NCI-H2107 treated with DMSO at 0.1 percent for 48 hours (cell line): ENCODE measurements around the gene ANO9.

Experiments used
- DNase-seq: peaks from one replicate; lab custom pipeline; 2025; ENCODE audit not compliant: unreplicated experiment; lab: John Stamatoyannopoulos, UW

Gene ANO9

DNA sequence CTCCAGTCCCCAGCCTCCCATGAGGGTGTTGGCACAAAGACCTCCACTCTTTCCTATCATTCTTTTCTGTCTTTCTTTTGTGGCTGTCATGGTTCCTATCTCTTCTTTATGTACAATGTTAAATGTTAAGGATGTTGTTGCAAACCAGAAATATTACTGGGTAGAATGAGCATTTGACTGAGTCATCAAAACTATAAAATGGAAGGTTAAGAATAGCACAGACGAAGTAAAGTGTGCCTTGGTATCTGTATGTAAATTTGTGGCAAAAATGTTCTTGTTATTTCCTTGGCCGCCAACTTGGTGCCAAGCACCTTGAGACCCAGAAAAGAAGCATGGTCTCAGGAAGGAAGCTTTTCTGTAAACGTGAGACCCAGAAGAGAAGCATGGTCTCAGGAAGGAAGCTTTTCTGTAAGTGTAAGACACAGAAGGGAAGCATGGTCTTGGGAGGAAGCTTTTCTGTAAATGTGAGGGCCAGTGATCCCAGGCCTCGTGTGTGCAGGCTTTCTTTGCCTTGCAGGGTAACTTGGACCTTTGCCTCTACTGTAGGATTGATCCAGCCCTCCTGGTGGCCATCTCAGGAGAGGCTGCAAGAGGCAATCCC lies 54.5 kb downstream of the ANO9 start:
- no peak for DNase-seq

DNA sequence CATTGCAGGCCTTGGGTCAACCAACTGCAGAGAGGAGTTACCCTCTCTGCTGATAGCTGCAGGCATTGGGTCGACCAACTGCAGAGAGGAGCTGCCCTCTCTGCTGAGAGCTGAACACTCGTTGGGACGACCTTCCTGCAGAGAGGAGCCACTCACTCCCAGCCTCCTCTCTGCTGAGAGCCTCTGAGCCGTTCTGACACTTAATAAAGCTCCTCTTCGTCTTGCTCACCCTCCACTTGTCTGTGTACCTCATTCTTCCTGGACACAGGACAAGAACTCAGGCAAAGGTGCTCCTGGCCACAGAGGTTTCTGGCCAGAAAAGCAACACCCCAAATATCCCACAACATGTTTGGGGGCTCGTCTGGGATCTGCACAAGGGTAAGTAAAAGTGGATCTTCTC lies 55.3 kb downstream of the ANO9 start:
- DNase-seq: no peak

DNA sequence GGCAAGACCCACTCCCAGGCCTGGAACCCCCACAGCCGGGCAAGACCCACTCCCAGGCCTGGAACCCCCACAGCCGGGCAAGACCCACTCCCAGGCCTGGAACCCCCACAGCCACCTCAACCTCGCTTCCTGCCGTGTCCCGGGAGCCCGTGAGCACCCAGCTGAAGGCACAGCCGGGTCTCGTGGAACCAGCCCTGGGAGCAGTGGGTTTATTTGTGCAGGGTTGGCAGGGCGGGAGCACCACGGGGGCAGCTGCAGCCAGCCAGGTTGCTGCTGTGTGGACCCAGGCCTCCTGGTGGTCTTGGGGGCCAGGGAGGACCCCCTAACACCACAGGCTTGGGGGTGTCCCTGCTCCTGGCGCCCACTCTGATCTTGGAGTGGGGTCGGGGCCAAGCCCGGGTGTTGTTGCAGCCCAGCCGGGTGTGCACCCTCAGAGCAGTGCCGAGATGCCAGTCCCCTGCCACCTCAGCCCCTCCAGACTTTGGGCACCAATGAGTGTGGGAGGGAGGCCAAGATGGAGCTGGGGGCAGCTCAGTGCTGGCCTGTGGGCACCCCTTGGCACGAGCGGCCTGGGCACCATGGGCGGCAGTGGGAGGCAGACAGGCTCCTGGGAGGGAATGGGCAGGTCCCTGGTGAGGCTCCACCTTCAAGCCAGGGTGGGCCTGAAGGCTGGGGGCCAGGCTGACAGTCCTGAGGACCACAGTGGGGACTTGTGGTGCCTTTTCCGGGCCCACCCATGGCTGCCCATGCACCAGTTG lies 56.0 kb downstream of the ANO9 start:
- no peak for DNase-seq

DNA sequence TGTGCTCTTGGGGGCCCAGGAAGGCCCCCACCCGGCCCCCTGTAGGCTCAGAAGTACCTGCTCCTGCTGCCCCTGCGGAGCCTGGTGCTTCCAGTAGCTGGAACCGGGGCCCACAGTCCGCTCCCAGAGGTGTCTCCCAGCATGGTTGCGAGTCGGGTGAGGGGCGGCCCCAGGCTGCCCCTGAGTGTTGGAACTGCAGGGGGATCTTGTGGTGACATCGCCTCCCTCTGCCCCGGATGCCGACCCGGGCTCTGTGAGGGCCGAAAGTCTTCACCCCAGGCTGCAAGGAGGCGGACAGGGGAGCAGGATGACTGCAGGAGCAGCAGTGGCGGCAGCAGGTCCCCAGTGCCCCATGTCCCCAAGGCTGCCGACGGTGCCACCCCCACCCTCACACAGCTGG lies 57.3 kb downstream of the ANO9 start:
- no peak for DNase-seq

DNA sequence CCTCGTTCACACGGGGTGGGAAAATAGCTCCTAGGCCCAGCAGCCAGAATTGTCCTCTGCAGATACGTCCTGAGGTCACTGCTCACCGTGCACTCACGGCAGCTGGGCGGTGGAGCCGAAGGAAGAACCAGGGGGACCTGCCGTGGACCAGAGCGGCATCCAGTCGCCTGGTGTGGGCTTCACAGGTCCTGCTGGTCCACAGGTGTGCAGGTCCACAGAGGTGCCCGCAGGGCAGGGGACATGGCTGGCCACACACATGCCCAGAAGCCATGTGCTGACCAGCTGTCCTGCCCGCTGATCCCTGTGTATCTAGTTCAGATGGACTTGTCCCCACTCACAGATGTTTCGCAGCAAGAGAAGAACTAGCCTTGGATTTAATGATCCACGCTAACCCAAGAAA lies 58.4 kb downstream of the ANO9 start:
- DNase-seq: no peak

DNA sequence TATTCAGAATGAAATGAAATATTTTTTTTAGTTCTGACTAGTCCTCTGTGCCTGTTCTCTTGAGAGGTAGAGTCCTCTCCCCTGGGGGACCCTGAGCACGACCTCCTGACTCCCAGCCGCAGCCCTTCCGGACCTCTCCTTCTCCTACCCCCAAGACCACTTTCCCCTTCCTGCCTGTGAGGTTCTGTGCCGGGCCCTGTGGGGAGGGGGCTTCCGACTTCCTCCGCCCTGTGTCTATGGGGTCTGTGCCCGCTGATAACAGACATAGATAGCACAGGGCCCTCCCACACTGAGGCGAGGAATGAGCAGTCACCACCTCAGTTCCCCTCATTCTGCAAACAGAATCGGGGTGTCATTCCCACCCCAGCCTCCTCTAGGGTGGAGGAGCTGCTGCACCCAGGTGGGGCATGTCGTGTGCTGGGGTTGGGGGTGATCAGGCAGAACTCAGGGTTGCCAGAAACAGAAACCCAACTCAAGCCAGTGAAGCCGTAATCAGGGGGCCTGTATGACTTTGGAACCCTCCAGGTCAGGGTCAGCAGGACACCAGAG lies 59.7 kb downstream of the ANO9 start:
- no peak for DNase-seq

DNA sequence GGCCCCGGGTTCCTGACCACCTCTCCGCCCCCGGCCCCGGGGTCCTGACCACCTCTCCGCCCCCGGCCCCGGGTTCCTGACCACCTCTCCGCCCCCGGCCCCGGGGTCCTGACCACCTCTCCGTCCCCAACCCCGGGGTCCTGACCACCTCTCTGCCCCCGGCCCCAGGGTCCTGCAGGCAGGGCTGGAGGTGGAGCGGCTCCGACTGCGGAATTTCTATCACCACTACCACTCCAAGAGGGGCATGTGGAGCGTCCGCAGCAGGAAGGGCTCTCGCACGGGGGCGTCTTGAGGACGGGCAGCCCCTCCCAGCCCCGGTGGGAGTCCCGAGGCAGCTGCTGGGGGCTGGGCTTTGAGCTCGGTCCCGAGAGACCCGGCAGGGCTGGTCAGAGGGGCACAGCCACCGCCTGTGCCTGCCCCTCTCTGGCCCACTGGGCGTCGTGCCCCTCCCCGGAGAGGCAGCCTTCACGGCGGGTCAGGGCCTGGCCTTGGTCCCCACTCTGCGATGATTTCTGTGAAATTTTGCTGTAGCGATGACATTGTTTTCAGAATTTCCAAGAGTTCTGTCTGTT lies 60.2 kb downstream of the ANO9 start:
- DNase-seq: no peak

DNA sequence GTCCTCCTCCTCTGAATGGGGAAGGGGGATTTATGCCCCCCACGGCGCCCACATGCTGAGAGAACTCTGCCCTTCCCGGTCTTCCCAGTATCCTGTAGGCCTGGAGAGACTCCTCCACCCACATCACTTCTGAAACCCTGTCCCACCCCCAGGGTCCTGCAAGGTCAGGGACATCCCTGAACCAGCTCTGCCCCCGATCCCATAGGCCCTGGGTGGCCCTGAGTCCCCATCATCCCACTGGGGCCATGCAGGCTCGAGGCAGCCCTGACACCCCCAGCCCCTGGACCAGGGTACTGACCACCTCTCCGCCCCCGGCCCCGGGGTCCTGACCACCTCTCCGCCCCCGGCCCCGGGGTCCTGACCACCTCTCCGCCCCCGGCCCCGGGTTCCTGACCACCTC lies 60.8 kb downstream of the ANO9 start:
- DNase-seq: no peak

DNA sequence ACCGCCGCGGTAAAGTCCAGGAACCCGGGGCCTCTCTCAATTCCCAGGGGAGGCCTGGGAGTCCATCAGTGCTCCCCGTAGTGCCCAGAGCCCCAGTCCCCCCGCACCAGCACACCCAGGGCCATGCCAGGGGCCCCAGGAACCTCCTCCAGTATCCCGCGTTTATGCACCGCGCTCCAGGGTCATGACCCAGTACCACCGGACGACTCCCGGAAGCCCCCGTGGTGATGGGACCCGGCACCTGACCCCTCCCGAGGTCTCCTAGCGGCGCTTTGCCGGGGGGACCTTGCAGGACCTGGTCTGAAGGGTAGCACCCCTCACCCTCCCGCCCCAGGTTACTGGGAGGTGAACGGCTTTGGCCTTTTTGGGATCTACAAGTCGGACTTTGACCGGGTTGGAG lies 61.3 kb downstream of the ANO9 start:
- no peak for DNase-seq

DNA sequence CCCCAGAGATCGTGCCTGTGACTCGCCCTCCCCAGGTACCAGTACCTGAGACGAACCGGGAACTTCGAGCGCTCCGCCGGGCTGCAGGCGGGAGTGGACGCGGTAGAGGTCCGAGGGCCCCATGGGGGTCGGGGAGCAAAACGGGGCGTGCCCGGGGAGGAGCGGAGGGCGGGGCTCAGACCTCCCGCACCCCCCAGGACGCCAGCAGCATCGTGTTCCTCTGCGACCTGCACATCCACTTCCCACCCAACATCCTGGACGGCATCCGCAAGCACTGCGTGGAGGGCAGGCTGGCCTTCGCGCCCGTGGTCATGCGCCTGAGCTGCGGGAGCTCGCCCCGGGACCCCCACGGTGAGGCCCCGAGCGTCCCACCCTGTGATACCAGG lies 61.7 kb downstream of the ANO9 start:
- DNase-seq: no peak

DNA sequence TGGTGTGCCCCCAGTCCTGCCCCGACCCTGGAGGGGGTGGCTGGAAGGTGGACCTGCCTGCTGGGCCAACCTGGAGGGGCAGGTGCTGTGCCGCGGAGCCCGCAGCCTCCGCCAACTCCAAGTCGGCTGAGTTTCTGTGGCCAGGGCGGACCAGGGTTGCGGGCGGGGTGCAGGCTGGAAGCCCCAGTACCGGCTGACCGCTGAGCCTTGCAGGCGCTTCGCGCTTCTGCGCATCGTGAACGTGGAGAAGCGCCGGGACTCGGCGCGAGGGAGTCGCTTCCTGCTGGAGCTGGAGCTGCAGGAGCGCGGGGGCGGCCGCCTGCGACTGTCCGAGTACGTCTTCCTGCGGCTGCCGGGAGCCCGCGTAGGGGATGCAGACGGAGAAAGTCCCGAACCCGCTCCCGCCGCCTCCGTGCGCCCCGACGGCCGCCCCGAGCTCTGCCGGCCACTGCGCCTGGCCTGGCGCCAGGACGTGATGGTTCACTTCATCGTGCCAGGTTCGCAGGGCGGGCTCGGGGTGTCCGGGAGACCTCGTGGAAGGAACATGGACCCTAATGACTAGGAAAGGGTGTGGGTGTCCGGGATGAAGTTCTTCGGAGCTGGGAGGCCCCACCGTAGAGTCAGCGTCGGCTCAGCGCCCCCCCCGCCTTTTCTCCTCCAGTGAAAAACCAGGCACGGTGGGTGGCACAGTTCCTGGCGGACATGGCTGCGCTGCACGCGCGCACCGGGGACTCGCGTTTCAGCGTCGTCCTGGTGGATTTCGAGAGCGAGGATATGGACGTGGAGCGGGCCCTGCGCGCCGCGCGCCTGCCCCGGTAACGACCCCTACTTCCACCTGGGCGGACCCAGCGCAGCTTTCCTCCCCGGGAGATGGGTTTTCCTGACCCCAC lies 62.4 kb downstream of the ANO9 start:
- no peak for DNase-seq

DNA sequence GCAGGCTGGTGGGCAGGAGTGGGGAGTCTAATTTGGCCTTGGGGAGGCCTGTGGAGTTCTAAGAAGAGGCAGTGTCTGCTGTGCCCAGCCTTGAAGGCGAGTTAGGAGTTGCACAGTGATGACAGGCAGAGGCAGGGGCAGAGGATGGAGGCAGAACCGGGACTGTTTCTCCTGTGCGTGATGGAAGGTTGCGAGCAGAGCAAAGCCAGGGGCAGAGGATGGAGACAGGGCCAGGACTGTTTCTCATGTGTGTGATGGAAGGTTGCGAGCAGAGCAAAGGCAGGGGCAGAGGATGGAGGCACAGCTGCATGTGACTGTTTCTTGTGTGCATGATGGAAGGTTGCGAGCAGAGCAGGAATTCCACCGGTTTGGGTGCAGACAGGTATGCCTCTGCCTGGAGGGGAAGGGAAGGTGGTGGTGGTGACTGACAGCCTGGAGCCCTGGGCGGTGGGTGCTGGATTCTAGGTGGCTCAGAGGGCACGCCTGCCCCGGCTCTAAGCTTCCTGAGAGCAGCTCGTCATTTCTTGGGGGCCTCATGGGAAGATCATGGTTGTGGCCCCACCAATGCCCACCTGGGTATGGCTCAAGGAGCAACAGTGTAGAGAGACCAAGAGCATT lies 63.8 kb downstream of the ANO9 start:
- no peak for DNase-seq

DNA sequence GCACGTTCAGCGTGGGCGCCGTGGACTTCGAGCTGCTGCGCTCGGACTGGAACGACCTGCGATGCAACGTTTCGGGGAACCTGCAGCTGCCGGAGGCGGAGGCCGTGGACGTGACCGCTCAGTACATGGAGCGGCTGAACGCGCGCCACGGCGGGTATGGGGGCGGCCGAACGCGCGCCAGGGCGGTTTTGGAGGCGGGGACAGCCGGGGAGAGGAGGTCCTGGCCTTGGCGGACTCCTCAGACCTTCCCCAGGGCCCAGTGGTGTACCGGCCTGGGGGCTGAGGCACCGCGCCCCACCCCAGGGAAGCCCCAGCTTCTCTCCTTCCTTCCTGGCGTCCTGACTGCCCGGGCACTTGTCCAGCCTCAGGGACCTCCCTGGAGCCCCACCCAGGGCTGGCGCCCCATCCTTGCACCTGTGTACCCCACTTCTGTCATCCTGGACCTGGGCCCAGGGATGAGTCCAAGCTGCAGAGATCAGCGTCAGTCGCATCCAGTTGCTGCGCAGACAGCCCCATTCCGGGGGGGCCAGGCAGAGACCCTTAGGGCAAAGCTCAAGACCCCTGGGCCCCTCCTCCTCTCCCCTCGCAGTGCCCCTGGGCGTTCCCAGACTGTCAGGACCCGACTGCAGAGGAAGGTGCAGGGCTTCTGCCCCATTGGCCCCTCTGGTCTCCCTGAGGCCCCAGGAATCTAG lies 64.5 kb downstream of the ANO9 start:
- DNase-seq: no peak

DNA sequence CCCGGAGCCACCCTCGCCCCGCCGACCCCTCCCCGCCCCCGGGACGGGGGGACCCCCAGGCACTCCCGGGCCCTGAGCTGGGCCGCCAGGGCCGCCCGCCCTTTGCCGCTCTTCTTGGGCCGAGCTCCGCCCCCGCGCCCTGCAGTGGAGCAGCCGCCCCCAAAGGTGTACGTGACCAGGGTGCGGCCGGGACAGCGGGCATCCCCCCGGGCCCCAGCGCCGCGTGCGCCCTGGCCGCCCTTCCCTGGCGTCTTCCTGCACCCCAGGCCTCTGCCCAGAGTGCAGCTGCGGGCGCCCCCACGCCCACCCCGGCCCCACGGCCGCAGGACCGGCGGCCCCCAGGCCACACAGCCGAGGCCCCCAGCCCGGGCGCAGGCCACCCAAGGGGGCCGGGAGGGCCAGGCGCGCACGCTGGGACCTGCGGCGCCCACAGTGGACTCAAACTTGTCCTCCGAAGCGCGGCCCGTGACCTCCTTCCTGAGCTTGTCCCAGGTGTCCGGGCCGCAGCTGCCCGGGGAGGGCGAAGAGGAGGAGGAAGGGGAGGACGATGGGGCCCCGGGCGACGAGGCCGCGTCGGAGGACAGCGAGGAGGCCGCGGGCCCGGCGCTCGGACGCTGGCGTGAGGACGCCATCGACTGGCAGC lies 65.2 kb downstream of the ANO9 start:
- DNase-seq: no peak

DNA sequence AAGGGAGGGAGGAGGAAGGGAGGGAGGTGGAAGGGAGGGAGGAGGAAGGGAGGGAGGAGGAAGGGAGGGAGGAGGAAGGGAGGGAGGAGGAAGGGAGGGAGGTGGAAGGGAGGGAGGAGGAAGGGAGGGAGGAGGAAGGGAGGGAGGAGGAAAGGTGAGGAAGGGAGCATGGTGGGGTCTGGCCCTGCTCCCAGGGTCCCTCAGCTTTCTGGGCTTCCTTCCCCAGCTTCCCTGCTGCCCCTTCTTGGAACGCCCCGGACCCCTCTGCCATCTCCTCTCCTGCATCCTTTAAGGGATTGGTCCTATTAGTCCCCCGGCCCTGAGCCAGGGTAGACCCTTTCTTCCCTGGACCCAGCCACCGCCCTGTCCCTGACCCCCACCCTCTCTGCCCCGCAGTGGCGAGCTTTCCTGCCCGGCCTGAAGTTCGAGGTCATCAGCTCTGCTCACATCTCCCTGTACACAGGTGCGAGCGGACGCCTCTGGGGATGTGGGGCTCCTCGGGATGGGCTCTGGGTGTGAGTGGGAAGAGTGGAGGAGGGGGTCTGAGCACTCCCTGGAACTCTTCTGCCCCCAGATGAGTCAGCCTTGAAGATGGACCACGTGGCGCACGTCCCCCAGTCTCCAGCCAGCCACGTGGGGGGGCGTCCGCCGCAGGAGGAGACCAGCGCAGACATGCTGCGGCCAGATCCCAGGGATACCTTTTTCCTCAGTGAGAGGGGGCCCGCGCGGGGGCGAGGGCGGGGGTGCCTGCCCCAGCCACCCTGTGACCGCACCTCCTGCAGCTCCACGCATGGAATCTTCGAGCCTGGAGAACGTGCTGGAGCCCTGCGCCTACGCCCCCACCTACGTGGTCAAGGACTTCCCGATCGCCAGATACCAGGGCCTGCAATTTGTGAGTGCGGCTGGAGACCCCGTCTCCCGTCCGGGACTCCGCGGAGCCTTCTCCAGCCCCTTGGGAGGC lies 66.5 kb downstream of the ANO9 start:
- no peak for DNase-seq

DNA sequence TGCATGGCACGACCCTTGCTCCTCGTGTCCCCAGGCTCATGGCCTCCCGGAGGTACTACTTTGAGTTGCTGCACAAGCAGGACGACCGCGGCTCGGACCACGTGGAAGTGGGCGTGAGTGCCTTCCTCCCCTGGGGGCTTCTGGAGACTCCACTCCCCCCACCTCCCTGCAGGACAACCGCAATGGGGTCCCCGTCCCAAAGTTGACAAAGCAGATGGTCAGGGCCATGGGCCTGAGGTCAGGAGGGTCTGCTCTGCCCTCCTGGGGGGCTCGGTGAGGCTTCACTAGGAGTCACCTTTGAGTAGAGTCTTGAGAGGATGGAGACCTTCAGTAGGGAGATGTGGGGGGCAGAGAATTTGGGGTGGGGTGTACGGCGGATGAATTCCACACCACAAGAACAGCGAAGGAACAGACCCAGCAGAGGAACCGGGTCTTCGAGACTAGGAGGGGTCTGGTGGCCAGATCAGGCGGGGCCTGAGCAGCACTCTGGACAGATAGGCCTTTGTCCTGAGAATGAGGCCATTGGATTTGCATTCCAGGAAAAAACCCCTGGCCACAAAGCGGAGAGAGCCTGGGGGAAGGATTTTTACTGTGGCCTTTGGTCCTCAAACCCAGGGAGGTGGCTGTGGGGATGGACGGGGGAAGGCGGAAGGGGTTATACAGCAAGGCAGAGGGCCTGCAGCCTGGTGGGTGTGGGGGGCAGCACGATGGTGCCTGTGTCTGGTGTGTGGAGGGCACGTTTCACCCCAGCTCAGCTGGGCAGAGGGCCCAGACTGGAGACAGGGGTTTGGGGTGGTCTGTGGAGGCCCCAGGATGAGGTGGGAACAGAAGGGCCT lies 67.9 kb downstream of the ANO9 start:
- no peak for DNase-seq

DNA sequence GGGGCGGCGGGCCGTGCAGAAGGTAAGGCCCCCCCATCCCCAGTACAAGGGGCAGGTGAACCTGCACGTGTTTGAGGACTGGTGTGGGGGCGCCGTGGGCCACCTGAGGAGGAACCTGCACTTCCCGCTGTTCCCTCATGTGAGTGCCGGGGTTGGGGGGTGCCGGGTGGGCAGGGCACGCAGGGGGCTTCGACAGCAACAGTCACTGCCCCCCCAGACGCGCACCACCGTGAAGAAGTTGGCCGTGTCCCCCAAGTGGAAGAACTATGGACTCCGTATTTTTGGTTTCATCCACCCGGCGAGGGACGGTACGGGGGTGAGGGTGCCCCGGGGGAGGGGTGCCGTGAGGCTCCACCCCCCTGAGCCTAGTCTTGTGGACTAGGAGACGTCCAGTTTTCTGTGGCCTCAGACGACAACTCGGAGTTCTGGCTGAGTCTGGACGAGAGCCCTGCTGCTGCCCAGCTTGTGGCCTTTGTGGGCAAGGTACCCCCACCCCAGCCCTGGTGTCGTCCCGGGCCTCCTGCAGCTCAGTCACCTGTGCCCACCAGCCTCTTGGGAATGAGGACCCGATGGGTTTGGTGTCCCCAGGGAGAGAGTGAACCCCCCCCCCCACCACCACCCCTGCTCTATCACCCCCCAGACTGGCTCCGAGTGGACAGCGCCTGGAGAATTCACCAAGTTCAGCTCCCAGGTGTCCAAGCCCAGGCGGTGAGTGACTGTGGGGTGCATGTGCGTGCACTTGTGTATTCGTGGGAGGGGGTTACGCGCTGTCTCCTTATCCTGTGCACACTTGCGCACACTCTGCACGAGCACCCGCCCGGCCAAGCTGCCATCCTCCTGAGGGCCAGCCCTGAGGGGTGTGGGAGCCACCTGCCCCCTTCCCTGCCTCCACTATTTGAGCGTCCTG lies 68.7 kb downstream of the ANO9 start:
- DNase-seq: no peak
